GM12891 (cell line): ENCODE data around the gene MAGI3.

Experiments used
- PAX5 ChIP-seq: IDR thresholded peaks from 2 replicates; pipeline ENCODE4 v1.6.1; 2011; ENCODE audit warnings: low read length, moderate library complexity, mild to moderate bottlenecking; ENCODE audit not compliant: insufficient read depth, severe bottlenecking
- POLR2A ChIP-seq: IDR thresholded peaks from 2 replicates; pipeline ENCODE4 v1.6.1; 2011; ENCODE audit warnings: low read depth, low read length, control low read depth
- POLR2AphosphoS5 ChIP-seq: IDR thresholded peaks from 2 replicates; pipeline ENCODE4 v1.6.1; 2011; ENCODE audit warnings: low read depth, low read length, control low read depth
- POU2F2 ChIP-seq: IDR thresholded peaks from 2 replicates; pipeline ENCODE4 v1.6.1; 2011; ENCODE audit warnings: low read depth, mild to moderate bottlenecking, control low read depth, low read length, moderate library complexity
- SPI1 ChIP-seq: IDR thresholded peaks from 2 replicates; pipeline ENCODE4 v1.6.1; 2011; ENCODE audit warnings: low read depth, low read length, control low read depth
- TAF1 ChIP-seq: IDR thresholded peaks from 2 replicates; pipeline ENCODE4 v1.6.1; 2011; ENCODE audit warnings: low read depth, low read length, control low read depth

GRCh38 chr1:113517346-113517745 is 127.0 kb downstream of the MAGI3 start:
- TF ChIP-seq TAF1 (no peak), POLR2A (no peak), POLR2AphosphoS5 (no peak), SPI1 (no peak), POU2F2 (no peak), PAX5 (no peak)
